Brain microvascular endothelial cell (primary cell): ENCODE results near the gene TRPV5.

ENCODE experiments used
- DNase-seq: peaks from one replicate; pipeline ENCODE4 v3.0.0-alpha.2; 2020
- H3K27ac ChIP-seq: fragments of 250-450 bp; sonication (Bioruptor Pico); 2 replicates; pipeline ENCODE4 v1.5.1; 2020; ENCODE audit warnings: mild to moderate bottlenecking, moderate library complexity
- H3K27me3 ChIP-seq: fragments of 250-450 bp; sonication (Bioruptor Pico); replicated peaks from 2 replicates; pipeline ENCODE4 v1.5.1; 2020; ENCODE audit warnings: mild to moderate bottlenecking
- H3K36me3 ChIP-seq: fragments of 250-450 bp; sonication (Bioruptor Pico); replicated peaks from 2 replicates; pipeline ENCODE4 v1.5.1; 2020; ENCODE audit warnings: mild to moderate bottlenecking
- H3K4me3 ChIP-seq: 2 replicates; pipeline ENCODE4 v1.5.1; 2011; ENCODE audit warnings: low read depth, mild to moderate bottlenecking, control low read depth, low read length, moderate library complexity
- CTCF ChIP-seq: IDR thresholded peaks from 2 replicates; pipeline ENCODE4 v1.5.1; 2011; ENCODE audit warnings: low read depth, mild to moderate bottlenecking, moderate library complexity, low read length, control low read depth, inconsistent platforms; ENCODE audit errors: missing control alignments
- in situ Hi-C: cut with HindIII; loops from 2 replicates; pipeline ENCODE4 v1.10.0; 2017; ENCODE audit warnings: low sequenced_read_pairs, low pct_ligation_motif_present

Gene TRPV5

GRCh38 chr7:142932386-142933091, 1.0 kb downstream of the TRPV5 start:
- in situ Hi-C loops, result no loop called here
- no peak for DNase-seq
- no peak for TF ChIP-seq CTCF
- Histone ChIP-seq H3K27me3 (no peaks in the 10 kb centered on the region), H3K4me3 (no peak overlapping the region), H3K36me3 (no peaks in the 10 kb centered on the region), H3K27ac (no peak overlapping the region)

DNA sequence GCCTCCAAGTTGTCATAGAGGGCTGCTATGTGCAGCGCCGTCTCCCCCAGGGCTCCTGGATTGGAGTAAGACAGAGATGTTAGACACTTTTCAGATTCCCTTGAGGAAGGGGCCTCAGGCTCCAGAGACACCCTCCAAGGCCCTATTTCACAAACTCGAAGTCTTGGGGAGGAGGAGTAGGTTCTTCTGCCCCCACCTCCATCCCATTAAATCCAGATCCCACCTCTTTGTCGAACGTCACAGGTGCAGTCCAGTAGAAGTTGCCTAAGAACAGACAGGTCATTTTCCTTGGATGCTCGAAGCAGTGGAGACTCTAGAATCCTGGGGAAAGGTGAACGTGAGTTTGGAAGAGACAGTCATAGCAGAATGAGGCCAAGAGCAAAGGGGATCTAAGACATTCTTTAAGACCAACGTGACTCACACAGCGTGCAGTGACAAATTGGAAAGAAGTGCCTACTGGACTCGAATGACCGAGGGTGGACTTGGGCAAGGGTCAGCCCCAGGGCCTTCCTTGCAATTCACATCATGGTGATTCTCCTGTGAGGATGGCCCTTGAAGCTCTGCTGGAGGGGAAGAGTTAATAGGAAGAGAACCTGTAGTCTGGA, 3.3 kb downstream of the TRPV5 start:
- no peak for DNase-seq
- Histone ChIP-seq H3K4me3 (no peak overlapping the region), H3K27ac (no peak overlapping the region), H3K36me3 (no peaks in the 10 kb centered on the region), H3K27me3 (no peaks in the 10 kb centered on the region)
- TF ChIP-seq CTCF, result no peak
- in situ Hi-C loops, result no loop called here

DNA sequence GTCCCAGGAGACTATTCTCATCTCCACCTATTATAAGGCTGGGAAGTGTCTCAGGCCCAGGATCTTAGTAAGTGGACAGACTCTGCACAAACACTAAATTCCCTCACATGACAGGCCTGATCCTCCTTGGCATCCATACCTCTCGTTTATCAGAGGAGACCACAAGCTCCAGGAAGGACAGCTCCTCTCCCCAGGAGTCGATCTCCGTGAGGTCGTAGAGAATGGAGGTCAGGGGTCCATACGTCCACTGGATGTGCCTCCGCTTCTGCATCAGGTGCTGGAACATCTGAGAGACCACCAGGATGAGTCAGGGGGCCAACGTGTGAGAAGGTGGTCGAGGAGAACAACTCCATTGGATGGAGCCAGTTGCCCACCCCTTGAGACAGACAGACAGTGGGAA, 5.6 kb downstream of the TRPV5 start:
- in situ Hi-C loops, result no loop called here
- H3K4me3 ChIP-seq, result no peak overlapping the region
- no peak for DNase-seq

GRCh38 chr7:142927085-142927745, 6.3 kb downstream of the TRPV5 start:
- no peak for DNase-seq
- in situ Hi-C loops, result no loop called here
- no peaks in the 10 kb centered on the region for H3K27me3 ChIP-seq
- H3K27ac ChIP-seq, result no peak overlapping the region
- TF ChIP-seq CTCF, result no peak
- H3K36me3 ChIP-seq, result no peaks in the 10 kb centered on the region
- no peak overlapping the region for H3K4me3 ChIP-seq

More for the DNA sequence above, 5.6 kb downstream of the TRPV5 start:
- TF ChIP-seq CTCF, result no peak
- H3K36me3 ChIP-seq, result no peaks in the 10 kb centered on the region
- H3K27ac ChIP-seq, result no peak overlapping the region
- H3K27me3 ChIP-seq, result no peaks in the 10 kb centered on the region

DNA sequence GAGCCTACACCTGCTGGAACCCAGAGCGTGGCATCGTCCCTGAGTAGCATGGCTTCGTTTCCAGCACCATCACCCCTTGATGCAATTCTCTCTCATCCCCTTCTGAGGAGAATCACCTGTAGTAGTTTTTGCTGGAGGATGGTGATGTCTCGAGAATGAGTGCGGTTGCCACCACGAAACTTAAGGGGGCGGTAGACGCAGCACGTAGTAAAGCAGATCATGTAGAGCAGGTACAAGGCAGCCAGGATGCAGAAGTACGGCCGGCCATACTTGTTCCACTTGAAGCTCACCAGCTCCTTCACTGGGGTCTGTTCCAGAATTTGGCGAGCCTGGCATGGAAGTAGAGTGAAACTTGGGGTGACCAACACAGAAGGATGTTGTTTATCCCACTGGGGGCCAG, 8.1 kb downstream of the TRPV5 start:
- no peak for TF ChIP-seq CTCF
- in situ Hi-C loops, result no loop called here
- no peaks in the 10 kb centered on the region for H3K27me3 ChIP-seq
- no peaks in the 10 kb centered on the region for H3K36me3 ChIP-seq
- no peak overlapping the region for H3K4me3 ChIP-seq
- H3K27ac ChIP-seq, result no peak overlapping the region
- DNase-seq, result no peak

DNA sequence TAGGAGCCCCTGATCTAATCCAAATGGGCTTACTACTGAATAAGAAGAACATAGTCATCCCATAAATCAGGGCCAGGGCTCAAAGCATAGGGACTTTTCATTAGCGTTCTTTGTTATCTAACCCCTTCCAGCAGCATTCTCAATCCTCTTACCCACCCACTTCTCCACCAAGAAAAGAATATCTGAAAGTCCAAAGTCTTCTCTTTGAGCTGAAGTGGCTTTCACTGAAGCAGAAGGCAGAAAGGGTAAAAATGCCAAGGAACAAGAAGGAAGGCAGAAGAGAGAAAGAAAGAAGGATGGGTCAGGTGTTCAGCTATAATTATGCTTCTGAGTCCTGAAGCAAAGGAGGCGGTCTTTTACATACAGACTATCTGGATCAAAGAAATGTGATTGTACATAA, 10.2 kb downstream of the TRPV5 start:
- DNase-seq, result no peak
- no peak overlapping the region for H3K27ac ChIP-seq
- no peak overlapping the region for H3K4me3 ChIP-seq
- no peaks in the 10 kb centered on the region for H3K27me3 ChIP-seq
- H3K36me3 ChIP-seq, result no peaks in the 10 kb centered on the region
- in situ Hi-C loops, result no loop called here
- TF ChIP-seq CTCF, result no peak
